Neural progenitor cell (in vitro differentiated cells): Measurements from ENCODE around the gene NCKAP5.

Experiments
- EZH2 ChIP-seq: fragments of 200-600 bp; sonication (generic); IDR thresholded peaks from 2 replicates; pipeline ENCODE4 v1.6.1; 2017; ENCODE audit warnings: antibody characterized with exemption, mild to moderate bottlenecking, moderate library complexity
- TF ChIP-seq, protein P1 (sequence below): fragments of 200-600 bp; sonication (generic); IDR thresholded peaks from 2 replicates; pipeline ENCODE4 v1.5.1; 2017; ENCODE audit warnings: antibody characterized with exemption, mild to moderate bottlenecking

DNA sequence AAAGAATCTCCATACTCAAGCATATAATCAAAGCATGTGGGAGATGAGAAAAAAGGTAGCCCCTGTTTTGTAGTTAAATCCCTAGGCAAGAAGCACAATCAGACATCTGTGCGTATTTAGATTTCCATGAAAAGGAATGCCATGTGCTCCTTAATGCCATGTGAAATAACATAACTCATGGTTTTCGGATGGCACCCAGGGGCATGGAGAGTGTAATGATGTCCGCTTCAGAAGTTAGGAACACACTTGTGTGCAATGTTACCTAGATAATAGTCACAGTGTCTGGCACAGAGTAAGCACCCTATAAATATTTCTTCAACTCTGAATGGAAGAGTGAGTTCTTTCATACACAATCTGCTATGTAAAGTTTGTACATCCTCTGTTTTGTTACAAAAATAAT lies 197.0 kb downstream of the NCKAP5 start:
- TF ChIP-seq, protein P1, sequence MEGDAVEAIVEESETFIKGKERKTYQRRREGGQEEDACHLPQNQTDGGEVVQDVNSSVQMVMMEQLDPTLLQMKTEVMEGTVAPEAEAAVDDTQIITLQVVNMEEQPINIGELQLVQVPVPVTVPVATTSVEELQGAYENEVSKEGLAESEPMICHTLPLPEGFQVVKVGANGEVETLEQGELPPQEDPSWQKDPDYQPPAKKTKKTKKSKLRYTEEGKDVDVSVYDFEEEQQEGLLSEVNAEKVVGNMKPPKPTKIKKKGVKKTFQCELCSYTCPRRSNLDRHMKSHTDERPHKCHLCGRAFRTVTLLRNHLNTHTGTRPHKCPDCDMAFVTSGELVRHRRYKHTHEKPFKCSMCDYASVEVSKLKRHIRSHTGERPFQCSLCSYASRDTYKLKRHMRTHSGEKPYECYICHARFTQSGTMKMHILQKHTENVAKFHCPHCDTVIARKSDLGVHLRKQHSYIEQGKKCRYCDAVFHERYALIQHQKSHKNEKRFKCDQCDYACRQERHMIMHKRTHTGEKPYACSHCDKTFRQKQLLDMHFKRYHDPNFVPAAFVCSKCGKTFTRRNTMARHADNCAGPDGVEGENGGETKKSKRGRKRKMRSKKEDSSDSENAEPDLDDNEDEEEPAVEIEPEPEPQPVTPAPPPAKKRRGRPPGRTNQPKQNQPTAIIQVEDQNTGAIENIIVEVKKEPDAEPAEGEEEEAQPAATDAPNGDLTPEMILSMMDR: no peak
- no peak for TF ChIP-seq EZH2
